Small intestine (tissue), 7 donors: ENCODE data around the gene FAF1. TPM values are rescaled to one million over a fixed set of nuclear protein-coding genes. Genes with fewer than 3 reads are reported as not detected.
A peak's percentile ranks its signal among the peaks of the same experiment; 100 is the strongest.

Experiments used
- DNase-seq, 2 donors: peaks; one replicate each; pipeline versions ENCODE4 v3.0.0 to v3.0.0-alpha.2; 2013
- FAIRE-seq: peaks from 2 replicates; lab custom pipeline; 2012; peaks lifted over from hg19 to GRCh38; lab: Jason Lieb, UNC
- H3K27ac ChIP-seq, 3 donors: one replicate each; pipeline ENCODE4 v1.5.1; 2013; ENCODE audit warnings: low read length in 2 of 3, mild to moderate bottlenecking in 2 of 3, control low read depth in 1 of 3, inconsistent platforms in 1 of 3, low read depth in 1 of 3, moderate library complexity in 1 of 3
- H3K27me3 ChIP-seq, 3 donors: one replicate each; pipeline ENCODE4 v1.6.1; 2013; ENCODE audit warnings: low read length in 3 of 3, inconsistent platforms in 1 of 3; ENCODE audit not compliant: control insufficient read depth in 3 of 3, insufficient read depth in 3 of 3
- H3K36me3 ChIP-seq, 3 donors: one replicate each; pipeline ENCODE4 v1.6.1; 2013; ENCODE audit warnings: low read length in 3 of 3, inconsistent platforms in 1 of 3, low read depth in 1 of 3, mild to moderate bottlenecking in 1 of 3, moderate library complexity in 1 of 3; ENCODE audit not compliant: control insufficient read depth in 3 of 3, insufficient read depth in 2 of 3
- H3K4me1 ChIP-seq, 3 donors: one replicate each; pipeline ENCODE4 v1.6.1; 2013; ENCODE audit warnings: low read length in 2 of 3, inconsistent platforms in 1 of 3, low read depth in 1 of 3, mild to moderate bottlenecking in 1 of 3, moderate library complexity in 1 of 3; ENCODE audit not compliant: control insufficient read depth in 3 of 3, insufficient read depth in 2 of 3
- H3K4me3 ChIP-seq, 3 donors: one replicate each; pipeline ENCODE4 v1.5.1; 2013; ENCODE audit warnings: low read length in 3 of 3, control low read depth in 1 of 3, inconsistent platforms in 1 of 3, low read depth in 1 of 3, mild to moderate bottlenecking in 1 of 3, moderate library complexity in 1 of 3
- H3K9me3 ChIP-seq, 2 donors: one replicate each; pipeline ENCODE4 v1.6.1; 2013; ENCODE audit warnings: low read depth in 1 of 2, low read length in 1 of 2; ENCODE audit not compliant: control insufficient read depth in 2 of 2, insufficient read depth in 1 of 2
- WGBS, 3 donors: extraction: QIAGEN DNeasy Blood & Tissue Kit; methylation state at CpG; one replicate each; pipeline ENCODE4 v1.1.7; 2013; 5-methylcytosine and 5-hydroxymethylcytosine counted together
- polyA plus RNA-seq, 4 donors: library from polyadenylated mRNA; stranded (reverse) in 3 of 4; unstranded in 1 of 4; fragments of 200-250 nt in 3 of 4; fragments of 120-200 nt in 1 of 4; gene quantifications; one replicate each; pipeline versions ENCODE4 v1.2.1 to v1.2.3, GENCODE V29; 2013
- donor health status: healthy with polysubstance abuse.
- donor health status: control.
- donor health status: control.
- donor health status: Bipolar disorder and iron deficiency.
- donor health status: healthy.

The FAF1 gene
- polyA plus RNA-seq, 4 donors = 19.5 to 46.3 (median 32.5) TPM

DNA sequence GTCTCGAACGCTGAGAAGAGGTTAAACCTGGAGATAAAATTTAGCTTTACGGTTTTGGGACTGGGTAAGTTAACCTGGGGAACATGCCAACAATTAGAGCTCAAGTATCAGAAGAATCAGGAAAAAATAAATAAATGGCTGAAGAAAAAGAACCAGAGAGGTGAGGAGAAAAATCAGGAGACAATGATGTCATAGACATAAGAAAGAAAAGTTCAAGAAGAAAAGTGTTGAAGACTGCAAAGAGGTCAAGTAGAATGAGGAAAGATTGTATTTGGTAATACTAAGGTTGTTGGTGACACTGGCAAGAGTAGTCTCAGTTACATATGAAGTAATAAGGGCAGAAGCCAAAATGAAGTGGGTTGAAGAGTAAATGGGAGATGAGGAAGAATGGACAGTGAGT, 36.0 kb upstream of the FAF1 start:
- Histone ChIP-seq H3K27me3 (no peaks in the 10 kb centered on the region), H3K4me3 (no peak overlapping the region), H3K4me1 (no peaks in the 10 kb centered on the region), H3K27ac (no peak overlapping the region), H3K36me3 (no peaks in the 10 kb centered on the region), H3K9me3 (no peaks in the 10 kb centered on the region)
- DNase-seq (no peak), FAIRE-seq (no peak)
- WGBS, 3 donors = 86 to 92% (median 88%) methylated on average over 3 of the region's 3 CpGs

GRCh38 chr1:50995651-50996050, 35.6 kb upstream of the FAF1 start:
- 60 to 81% (median 71%) methylated on average over 1 of the region's 1 CpG for WGBS, 3 donors
- no peak overlapping the region for H3K27ac ChIP-seq
- FAIRE-seq (no peak), DNase-seq (no peak)
- H3K36me3 ChIP-seq = no peaks in the 10 kb centered on the region
- no peaks in the 10 kb centered on the region for H3K27me3 ChIP-seq
- no peaks in the 10 kb centered on the region for H3K9me3 ChIP-seq
- H3K4me1 ChIP-seq = no peaks in the 10 kb centered on the region
- no peak overlapping the region for H3K4me3 ChIP-seq

- H3K36me3 ChIP-seq = no peaks in the 10 kb centered on the region
- FAIRE-seq (no peak), DNase-seq (no peak)
- no peaks in the 10 kb centered on the region for H3K9me3 ChIP-seq
- no peaks in the 10 kb centered on the region for H3K27me3 ChIP-seq
- 82 to 88% (median 87%) methylated on average over 4 of the region's 4 CpGs for WGBS, 3 donors
- H3K27ac ChIP-seq = no peak overlapping the region
- H3K4me1 ChIP-seq = no peaks in the 10 kb centered on the region
- no peak overlapping the region for H3K4me3 ChIP-seq
These were observed 34.9 kb upstream of the FAF1 start for GRCh38 chr1:50994997-50995396.

DNA sequence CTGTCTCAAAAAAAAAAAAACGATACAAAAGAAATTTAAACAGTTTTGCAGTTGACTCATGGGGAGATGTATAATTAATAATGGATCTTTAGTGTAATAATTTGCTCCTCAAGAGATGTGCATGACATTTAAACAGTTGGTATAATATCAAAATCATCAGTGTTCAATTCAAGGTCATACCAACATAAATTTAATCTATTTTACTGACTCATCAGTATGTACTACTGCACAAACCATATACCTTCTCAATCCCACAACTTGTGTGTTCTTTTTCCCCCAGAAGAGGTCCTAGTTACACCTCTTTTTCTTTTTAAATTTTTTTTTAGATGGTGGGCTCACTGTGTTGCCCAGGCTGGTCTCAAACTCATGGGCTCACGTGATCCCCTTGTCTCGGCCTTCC, 33.6 kb upstream of the FAF1 start:
- no peaks in the 10 kb centered on the region for H3K9me3 ChIP-seq
- no peaks in the 10 kb centered on the region for H3K4me1 ChIP-seq
- no peak for DNase-seq
- no peaks in the 10 kb centered on the region for H3K27me3 ChIP-seq
- no peaks in the 10 kb centered on the region for H3K36me3 ChIP-seq
- 88 to 96% (median 95%) methylated on average over 3 of the region's 3 CpGs for WGBS, 3 donors
- H3K27ac ChIP-seq = no peak overlapping the region
- FAIRE-seq = no peak
- no peak overlapping the region for H3K4me3 ChIP-seq

- H3K4me3 ChIP-seq = no peak overlapping the region
- no peaks in the 10 kb centered on the region for H3K4me1 ChIP-seq
- DNase-seq (no peak), FAIRE-seq (no peak)
- H3K9me3 ChIP-seq = no peaks in the 10 kb centered on the region
- WGBS, 3 donors = 89 to 95% (median 89%) methylated on average over 3 of the region's 3 CpGs
- H3K27ac ChIP-seq = no peak overlapping the region
- H3K27me3 ChIP-seq = no peaks in the 10 kb centered on the region
- no peaks in the 10 kb centered on the region for H3K36me3 ChIP-seq
These were observed 32.7 kb upstream of the FAF1 start for GRCh38 chr1:50992532-50993318.

GRCh38 chr1:50989694-50990093, 29.6 kb upstream of the FAF1 start:
- DNase-seq = no peak
- 89 to 98% (median 95%) methylated on average over 2 of the region's 2 CpGs for WGBS, 3 donors
- H3K9me3 ChIP-seq = no peaks in the 10 kb centered on the region
- no peak overlapping the region for H3K4me3 ChIP-seq
- H3K4me1 ChIP-seq = no peaks in the 10 kb centered on the region
- peaks cover 0 to 4% (median 0%) of the 10 kb centered on the region in 3 donors for H3K27me3 ChIP-seq
- H3K27ac ChIP-seq = no peak overlapping the region
- no peak for FAIRE-seq
- no peaks in the 10 kb centered on the region for H3K36me3 ChIP-seq

GRCh38 chr1:50986653-50987052, 26.6 kb upstream of the FAF1 start:
- WGBS, 3 donors = 83 to 87% (median 86%) methylated on average over 4 of the region's 4 CpGs
- no peaks in the 10 kb centered on the region for H3K4me1 ChIP-seq
- FAIRE-seq = peak; percentile 44
- H3K4me3 ChIP-seq = no peak overlapping the region
- no peak for DNase-seq
- H3K27me3 ChIP-seq = peaks cover 0 to 4% (median 0%) of the 10 kb centered on the region in 3 donors
- H3K9me3 ChIP-seq = no peaks in the 10 kb centered on the region
- no peak overlapping the region for H3K27ac ChIP-seq
- no peaks in the 10 kb centered on the region for H3K36me3 ChIP-seq

DNA sequence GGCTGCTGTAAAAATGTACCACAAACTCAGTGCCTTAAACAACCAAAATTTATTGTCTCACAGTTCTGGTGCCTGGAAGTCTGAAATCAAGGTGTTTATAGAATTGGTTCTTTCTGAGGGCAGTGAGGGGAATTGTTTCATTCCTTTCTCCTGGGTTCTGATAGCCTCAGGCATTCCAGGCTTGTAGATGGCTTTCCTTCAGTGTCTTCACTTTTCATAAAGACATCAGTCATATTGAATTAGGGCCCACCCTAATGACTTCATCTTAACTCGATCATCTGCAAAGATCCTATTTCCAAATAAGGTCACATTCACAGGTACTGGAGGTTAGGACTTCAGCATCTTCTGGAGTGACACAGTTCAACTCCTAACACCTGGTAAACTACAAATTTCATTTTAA, 25.0 kb upstream of the FAF1 start:
- Histone ChIP-seq H3K9me3 (no peaks in the 10 kb centered on the region), H3K27me3 (peaks cover 0 to 4% (median 0%) of the 10 kb centered on the region in 3 donors), H3K4me1 (no peaks in the 10 kb centered on the region), H3K27ac (no peak overlapping the region), H3K36me3 (no peaks in the 10 kb centered on the region), H3K4me3 (no peak overlapping the region)
- DNase-seq (no peak), FAIRE-seq (no peak)
- 41 to 61% (median 43%) methylated on average over 1 of the region's 1 CpG for WGBS, 3 donors
